ENCODE results near the gene TMEM192.

DNA sequence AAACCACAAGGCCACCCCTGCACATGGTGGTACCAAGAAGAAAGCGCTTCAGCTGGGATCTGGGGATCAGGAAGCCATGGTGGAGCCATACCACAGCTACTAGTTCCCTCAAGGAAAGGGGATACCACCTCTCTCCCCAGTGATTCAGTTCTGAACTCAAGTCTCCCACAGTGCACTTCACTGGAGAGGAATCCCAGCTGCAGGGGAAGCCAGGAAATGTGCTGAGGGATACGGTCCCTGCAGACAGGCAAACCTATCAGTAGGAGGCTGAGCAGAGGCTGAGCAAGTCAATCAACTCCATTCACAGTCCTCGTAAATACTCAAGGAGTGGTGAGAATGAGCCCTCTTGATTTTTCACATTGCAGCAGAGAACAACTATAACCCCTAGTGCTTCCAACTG is 11.0 kb downstream of the TMEM192 start:
- TF ChIP-seq POLR2A (IDR thresholded peaks at IDR 0.05; ENCODE audit: low read length) (no peak), GATA1 (IDR thresholded peaks at IDR 0.05; ENCODE audit: low read depth, low read length) (no peak)

All from erythroblast (primary cell).